GM21528 (cell line): ENCODE data around the gene CAPN13.

ENCODE experiments used
- ATAC-seq: cut with Tn5 transposase; IDR thresholded peaks from one replicate; pipeline ENCODE4 v1.9.1; 2021; ENCODE audit warnings: mild to moderate bottlenecking, moderate library complexity; ENCODE audit not compliant: unreplicated experiment, low FRiP score

CAPN13 gene, protein sequence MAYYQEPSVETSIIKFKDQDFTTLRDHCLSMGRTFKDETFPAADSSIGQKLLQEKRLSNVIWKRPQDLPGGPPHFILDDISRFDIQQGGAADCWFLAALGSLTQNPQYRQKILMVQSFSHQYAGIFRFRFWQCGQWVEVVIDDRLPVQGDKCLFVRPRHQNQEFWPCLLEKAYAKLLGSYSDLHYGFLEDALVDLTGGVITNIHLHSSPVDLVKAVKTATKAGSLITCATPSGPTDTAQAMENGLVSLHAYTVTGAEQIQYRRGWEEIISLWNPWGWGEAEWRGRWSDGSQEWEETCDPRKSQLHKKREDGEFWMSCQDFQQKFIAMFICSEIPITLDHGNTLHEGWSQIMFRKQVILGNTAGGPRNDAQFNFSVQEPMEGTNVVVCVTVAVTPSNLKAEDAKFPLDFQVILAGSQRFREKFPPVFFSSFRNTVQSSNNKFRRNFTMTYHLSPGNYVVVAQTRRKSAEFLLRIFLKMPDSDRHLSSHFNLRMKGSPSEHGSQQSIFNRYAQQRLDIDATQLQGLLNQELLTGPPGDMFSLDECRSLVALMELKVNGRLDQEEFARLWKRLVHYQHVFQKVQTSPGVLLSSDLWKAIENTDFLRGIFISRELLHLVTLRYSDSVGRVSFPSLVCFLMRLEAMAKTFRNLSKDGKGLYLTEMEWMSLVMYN

DNA sequence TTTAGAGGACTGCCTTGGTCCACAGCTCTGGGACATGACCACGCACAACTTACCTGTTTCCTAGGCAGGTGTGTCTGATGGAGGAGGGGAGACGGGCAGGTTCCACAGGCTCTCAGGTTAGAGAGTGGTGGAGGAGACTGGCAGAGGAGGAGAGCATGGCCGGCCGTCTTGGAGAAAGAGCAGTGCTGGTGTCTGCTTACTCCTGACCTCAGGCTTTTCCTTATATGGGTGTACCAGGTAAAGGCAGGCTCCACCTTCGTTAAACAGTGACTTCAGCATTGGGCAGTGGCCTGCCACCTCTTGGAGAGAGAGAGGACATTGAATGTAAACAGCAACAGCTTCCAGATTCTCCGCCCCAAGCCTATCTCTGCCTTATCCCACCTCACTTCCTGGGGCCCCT, at the start of gene CAPN13:
Gene CAPN13 (minus strand): TSS at position 198 of the 400 bp plus-strand sequence. CDS start 20,121 bp downstream, outside the sequence.
- no peak for ATAC-seq

DNA sequence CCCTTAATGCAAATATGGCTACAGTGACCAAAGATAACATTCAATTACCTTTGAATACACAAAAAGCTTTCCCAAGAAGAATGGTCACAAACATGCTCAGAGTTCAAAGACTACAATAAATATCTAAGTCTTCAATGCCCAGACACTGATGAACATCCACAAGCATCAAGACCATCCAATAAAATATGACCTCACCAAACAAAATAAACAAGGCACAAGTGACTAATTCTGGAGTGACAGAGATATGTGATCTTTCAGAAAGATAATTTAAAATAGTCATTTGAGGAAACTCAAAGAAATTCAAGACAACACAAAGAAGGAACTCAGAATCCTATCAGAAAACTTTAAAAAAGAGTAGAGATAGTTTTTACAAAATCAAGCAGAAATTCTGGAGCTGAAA, 40.6 kb upstream of the CAPN13 start:
- no peak for ATAC-seq

DNA sequence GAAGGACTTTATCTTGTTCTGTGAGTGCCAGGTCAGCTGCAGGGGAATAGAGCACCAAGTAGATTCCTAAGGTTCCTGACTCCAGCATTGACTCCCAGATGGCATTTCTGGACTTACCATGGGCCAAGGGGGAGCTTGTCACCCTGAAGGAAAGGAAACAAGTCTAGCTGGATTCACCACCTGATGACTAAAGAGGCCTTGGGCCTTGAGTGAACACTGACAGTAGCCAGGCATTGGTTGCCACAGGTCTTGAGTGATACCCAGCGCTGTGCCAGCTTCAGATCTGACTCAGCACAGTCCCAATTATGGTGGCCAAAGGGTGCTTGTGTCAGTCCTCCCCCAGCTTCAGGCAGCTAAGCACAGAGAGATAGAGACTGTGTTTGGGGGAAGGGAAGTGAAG, 40.1 kb upstream of the CAPN13 start:
- no peak for ATAC-seq

DNA sequence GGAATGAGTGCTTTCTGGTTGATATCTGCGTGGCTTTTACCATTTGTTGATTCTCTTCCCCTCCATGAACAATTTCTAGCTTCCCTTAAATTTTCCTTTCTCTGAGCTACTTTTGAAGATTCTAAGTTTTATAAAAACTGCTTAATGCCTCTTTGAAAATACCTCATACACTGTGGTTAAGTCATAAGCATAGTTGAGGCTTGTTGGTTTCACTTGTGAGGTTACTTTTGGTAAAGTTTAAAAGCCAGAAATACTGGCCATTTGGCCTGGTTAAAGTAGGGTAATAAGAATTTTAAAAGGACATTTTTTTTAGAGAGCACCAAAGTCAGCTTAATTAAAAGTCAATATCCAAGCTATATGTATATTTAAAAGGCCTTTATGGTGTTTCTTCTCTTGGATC, 21.3 kb upstream of the CAPN13 start:
- no peak for ATAC-seq

DNA sequence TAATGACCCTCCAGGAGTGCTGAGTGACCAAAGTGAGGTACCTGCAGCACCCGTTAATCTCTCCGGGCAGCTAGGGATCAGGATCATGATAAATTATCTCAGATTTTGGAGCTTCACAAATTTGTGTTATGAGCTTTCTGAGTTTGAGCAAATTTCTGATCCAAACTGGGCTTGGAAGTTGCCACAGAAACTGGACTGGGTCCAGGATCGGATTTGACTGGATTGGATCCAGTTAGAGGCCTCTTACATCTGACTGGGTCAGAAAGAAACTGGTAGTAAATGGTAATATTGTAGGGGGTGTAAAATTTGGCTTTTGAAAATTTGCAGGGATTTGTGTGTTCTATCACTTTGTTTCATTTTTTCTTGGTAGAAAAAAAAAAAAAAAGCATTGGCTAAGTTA, 19.7 kb upstream of the CAPN13 start:
- no peak for ATAC-seq

DNA sequence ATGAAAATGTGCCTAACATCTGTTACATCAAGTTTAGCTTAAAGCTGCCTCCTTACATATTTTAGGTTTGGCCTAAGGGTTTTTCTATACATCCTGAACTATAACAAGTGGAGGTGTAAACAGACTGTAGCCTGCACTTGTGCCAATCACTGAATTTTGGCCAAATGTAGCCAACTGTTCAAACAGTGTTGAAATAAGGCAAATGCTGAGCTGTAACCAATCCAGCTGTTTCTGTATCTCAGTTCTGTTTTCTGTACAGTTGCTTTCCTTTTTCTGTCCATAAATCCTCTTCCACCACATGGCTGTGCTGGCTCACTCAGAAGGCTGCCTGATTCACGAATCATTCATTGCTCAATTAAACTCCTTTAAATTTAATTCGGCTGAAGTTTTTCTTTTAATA, 19.2 kb upstream of the CAPN13 start:
- ATAC-seq = no peak

DNA sequence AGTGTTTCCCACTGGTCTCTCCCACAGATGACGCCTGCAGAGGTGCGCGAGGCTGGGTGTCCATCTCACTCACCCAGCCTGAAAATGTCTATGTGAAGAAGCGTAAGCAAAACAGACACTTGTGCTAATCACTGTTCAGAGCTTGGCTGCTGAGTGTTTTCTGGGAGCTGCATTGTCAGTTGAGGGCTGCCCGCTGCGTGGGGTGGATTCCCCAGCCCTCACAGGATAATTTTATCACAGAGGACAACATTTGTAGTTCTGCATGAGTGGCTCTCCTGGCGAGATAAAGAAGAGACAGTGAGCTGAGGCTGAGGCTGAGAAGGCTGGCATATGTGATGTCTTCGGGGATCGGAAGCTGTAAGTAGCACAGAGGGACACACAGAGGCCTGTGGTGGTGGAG, 16.2 kb upstream of the CAPN13 start:
- no peak for ATAC-seq

DNA sequence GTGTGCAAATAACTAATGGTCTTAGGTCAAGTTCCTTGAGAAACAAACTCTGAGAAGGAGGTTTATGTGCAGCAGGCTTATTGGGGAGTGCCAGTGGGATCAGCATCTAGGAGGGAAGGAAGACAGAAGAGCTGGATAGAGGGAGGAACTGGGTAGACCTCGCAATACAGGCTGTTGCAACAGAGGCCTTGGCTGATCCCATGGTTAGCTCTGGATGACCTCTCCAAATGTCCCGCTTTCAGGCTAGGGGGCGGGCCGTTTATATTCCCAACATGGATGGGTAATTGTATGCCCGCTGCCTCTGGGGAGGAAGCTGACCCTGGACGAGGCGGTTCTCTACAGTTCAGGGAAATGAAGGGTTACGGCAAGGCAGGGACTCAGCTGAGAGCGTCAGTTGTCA, 14.7 kb upstream of the CAPN13 start:
- ATAC-seq = no peak

DNA sequence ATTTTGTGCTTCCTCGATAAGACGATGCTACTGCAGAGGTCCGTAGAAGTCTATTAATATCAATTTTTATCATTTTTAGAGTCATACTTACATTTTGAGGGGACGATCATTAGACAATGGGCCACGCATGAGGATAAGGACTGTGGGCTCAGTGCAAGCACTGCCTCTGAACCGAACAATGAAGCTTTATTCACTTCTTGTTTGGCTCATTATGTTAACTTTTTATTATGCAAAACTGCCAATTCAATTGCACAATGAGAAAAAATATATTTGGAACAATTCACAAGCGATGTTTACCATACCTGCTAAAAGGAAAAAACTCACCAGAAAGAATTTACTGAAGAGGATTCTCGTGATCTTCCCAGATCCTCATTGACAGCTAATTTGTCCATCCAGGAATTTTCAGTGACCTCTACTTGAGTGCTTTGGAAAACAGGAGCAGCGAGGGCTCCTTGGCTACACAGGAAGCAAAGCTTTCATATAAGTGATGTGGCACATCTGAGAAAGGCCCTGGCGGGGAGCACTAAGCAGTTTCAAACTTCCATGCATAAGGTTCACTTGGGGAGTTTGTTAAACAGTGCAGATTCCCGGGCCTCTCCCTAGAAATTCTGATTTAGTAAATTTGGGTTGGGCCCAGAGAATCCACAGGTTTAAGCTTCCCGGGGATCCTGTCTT, 13.3 kb upstream of the CAPN13 start:
- no peak for ATAC-seq

DNA sequence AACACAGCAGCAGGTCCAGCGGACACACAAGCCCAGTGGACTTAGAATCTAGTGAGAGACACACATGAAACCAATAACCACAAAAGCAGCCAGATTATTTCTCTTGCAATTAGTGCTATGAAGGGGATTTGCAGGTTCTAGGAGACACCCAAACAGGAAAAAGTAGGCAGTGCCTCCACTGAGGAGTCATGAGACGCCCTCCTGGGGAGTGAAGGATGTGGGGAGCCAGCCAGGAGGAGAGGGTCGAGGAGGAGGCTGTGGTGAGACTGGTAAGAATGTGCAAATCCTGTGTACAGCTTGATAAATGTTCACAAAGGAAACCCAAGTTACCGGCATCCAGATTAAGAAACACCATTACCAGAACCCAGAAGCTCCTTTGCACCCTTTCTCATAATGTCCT, 2.7 kb upstream of the CAPN13 start:
- no peak for ATAC-seq

DNA sequence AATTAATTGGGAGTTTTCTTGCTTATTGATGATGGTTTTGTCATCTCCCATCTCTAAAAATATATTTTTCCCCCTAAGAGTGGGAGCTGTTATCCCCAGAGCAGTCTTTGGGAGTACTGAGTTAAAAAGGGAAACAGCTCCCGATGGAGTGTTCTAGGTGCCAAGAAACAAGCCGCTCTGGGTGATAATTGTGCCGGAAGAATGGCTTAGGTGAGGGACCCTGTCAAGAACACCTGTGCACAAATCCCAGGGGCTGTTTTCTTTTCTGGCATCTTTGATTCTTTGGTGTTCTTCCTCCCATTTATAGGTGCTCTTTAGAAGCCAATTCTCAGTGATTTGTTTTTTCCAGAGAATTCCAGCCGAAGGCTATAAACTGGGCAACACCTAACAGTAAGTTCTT, 1.4 kb upstream of the CAPN13 start:
- ATAC-seq = no peak

DNA sequence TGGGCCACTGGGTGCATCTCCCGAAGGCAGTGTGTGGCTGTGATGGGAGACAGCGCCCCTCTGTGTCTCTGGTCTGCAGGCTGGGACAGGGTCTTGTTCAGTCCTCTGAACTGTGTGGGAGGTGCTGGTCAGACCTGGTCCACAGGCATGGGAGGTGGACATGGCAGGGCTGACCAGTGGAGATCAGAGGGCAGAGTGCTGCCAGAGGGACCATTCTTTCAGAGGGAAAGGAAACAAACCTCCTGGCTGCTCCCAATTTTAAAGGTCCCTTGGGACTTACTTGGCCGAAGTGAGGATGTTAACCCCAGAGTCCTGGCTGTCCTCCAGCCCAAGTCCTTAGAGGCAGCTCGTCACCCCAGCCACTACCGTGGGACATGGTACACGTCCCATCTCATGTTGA, 4.0 kb downstream of the CAPN13 start:
- ATAC-seq = no peak

DNA sequence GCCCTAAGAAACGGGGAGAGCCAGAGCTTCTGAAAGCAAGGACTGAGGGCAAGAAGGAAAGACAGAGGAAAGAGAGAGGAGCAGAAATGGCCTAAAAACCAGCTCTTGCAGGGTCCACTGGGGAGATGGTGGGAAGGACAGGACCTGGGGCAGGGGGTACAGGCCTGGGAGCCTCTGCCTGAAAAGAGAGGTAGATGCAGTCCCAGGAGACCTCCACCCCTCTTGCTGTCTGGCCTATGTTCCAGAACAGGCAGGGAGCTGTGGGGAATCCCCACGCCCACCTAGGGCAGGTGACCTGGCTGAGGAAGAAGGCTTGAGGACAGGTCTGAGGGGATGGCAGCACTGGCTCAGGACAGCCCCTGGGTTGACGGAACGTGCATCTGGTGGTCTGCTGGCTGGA, 4.6 kb downstream of the CAPN13 start:
- no peak for ATAC-seq

DNA sequence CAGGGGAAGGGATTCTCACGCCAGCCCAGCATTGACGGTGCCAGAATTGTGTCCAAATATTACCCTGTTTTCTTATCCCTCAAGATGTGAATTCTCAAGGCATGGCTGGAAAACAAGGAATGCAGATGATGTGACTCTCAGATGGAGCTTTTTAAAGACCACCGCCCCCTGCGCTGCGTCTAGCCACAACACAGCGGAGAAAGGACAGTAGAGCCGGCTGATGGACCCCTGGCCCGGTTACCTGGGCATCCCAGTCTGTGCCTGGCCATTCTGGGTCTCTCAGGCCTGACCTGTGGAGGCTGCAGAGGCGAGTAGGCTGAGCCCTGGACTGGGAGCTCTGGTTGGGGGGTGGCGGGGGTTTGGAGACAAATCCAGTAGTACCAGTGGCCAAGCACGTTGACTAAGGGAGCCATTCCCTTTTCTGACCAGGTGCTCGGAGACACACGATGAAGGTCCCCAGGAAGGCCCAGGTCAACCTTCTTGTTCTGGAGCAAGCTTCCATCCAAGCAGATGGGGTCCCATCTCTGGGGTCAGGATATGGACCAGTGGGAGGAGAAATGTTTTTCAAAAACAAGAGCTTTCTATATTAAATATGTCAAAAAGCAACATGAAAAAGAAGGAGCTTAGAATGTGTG, 5.3 kb downstream of the CAPN13 start:
- no peak for ATAC-seq

DNA sequence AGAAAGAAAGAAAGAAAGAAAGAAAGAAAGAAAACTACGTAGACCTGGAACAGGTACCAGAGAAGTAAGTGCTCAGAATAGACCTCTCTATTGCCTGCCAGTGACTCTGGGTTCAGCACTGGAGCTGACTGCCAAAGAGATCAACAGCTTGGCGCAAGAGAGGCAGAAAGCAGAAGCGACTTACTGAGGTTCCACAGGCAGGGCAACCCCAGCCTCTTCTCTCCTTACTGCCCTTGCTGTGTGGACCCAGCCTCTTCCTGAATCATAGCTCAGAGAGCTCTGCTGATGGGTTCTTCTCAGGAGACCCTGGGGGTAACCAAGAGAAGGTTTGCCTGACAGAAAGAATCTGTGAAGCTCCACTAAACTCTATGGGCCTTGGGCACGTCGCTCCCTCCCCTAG, 7.1 kb downstream of the CAPN13 start:
- ATAC-seq = no peak

DNA sequence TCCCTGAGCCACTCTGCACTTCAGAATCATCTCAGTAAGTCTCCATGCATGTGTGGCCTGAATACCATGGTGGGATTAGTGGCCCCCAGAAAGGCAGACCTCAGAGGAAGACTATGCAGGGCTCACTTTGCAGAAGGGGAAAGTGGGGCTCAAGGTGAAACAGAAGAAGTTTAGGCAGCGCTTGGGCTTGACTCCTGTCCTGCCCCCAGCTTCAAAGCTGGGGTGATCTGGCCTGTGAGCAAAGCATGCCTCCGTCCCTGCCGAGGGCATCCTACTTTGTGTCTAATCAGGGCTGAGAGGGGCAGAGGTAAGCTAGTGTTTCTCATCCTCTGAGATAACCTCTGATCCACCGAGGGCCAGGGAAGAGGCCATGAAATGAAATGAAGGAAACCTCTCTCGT, 7.9 kb downstream of the CAPN13 start:
- ATAC-seq = no peak

DNA sequence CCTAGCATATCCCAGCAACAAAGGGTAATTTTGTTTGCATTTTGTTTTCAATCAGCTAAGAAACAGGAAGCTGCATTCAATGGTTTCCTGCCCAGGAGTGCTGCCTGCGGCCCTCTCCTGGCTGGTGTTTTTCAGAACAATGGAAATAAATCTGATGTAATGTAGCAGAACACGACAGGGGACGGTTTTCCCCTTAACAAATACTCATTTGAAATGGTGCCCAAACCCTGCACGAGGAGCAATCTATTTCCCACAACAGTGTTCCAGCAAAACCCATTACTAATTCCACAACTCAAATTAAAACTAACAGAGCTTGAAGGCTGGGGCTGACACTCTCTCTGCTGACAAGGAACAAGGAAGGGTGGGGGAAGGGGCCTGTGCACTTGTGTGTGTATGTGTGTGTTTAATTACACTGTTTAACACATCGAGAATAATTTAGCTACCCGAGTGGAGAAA, 8.7 kb downstream of the CAPN13 start:
- no peak for ATAC-seq

DNA sequence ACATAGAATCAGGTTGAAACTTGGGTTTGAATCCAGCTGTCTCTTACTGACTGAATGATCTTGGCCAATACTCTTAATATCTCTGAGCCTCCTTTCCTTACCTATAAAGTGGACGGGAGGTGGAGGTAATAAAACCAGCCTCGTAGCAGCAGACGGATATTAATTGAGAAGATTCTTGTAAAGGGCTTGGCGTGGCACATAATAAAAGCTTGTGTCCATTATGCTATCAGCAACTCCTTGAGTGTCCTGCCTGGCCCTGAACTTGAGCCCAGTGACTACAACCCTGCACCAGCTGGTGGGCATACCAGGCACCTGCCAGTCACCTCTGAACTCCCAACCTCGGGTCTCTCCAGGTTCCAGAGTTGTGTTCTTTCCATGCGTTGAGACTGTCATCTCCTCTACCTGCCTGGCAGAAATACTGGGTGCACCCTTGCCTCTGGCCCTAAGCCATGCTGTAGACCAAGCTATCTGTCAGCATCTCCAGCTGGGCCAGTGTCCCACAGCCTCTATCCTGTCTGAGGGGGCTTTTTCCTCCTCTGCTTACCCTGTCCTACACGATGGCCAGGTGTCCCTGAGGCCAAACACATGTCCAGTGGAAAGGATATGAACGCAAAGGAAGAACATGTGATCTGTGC, 9.7 kb downstream of the CAPN13 start:
- ATAC-seq = no peak

DNA sequence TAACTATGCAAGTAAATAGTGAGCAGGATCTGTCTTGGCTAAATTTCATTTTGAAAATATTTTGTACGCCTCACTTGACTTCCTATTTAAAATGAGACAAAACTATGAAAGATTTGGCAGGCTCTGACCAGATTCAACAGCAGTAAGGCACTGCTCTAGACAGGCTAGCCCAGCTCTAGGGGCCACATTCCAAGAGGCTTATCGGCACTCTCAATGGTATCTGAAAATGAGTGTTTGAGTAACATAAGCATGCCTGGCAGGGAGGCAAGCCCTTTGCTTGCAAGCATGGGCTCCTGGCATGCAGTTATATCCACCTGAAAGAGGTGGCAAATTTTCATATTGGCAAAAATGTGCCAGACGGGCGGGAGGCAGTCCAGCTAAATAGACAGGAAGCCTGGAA, 10.5 kb downstream of the CAPN13 start:
- ATAC-seq = no peak

DNA sequence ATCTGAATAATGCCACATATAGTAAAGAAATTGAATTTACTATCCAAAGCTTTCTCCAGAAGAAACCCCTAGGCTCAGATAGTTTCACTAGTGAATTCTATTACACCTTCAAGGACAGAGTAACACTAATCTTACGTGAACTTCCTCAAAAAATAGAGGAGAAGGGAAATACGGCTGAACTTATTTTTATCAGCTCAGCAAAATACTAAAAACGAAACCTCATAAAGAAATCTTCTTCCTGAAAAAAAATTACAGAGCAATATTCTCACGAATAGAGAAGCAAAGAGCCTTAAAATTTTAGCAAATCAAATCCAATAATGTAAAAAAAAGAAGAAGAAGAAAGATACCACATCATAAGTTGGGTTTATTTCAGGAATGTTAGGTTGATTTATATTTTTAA, 14.7 kb downstream of the CAPN13 start:
- no peak for ATAC-seq

DNA sequence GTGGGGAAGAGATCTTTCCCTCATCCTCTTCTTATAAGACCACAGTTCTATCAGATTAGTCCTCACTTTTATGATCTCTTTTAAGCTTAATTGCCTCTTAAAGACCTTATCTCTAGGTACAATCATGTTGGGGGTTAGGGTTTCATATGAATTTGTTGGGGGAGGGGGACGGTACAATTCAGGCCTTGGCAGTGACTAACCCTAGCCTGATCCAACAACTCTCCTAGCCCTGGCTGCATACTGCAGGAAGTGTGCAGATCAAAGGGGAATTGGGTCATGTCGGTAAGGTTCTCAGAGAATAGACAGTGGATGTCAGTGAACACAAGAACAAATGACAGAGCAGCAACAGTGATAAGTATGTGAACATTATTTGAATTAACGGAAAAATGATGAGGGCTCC, 16.4 kb downstream of the CAPN13 start:
- ATAC-seq = no peak
